Heart left ventricle (tissue), 16 donors: Measurements from ENCODE around the gene CCL4. TPM values are rescaled to one million over a fixed set of nuclear protein-coding genes. Genes with fewer than 3 reads are reported as not detected.

ENCODE experiments used
- ATAC-seq, 4 donors: fragments of 200-7000 bp; cut with Tn5 transposase; one replicate each; pipeline ENCODE4 v1.9.1; 2020 to 2022; ENCODE audit warnings: moderate library complexity in 4 of 4, mild to moderate bottlenecking in 3 of 4, moderate number of reproducible peaks in 1 of 4
- DNase-seq, 5 donors: peaks; one replicate each; pipeline ENCODE4 v3.0.0-alpha.2; 2020
- H3K27ac ChIP-seq, 12 donors: fragments of 200-600 bp; sonication (generic) in 4 of 12; one replicate each; pipeline versions ENCODE4 v1.5.0 to v1.8.0; 2016 to 2022; ENCODE audit warnings: mild to moderate bottlenecking in 2 of 12
- H3K27me3 ChIP-seq, 9 donors: fragments of 200-600 bp; sonication (generic) in 2 of 9; one replicate each; pipeline versions ENCODE4 v1.5.1 to v1.8.0; 2016 to 2022; ENCODE audit warnings: mild to moderate bottlenecking in 3 of 9
- H3K36me3 ChIP-seq, 9 donors: fragments of 200-600 bp; sonication (generic) in 2 of 9; one replicate each; pipeline versions ENCODE4 v1.5.0 to v1.8.0; 2018 to 2022; ENCODE audit warnings: mild to moderate bottlenecking in 2 of 9
- H3K4me1 ChIP-seq, 12 donors: fragments of 200-600 bp; sonication (generic) in 4 of 12; one replicate each; pipeline versions ENCODE4 v1.5.0 to v1.8.0; 2016 to 2022; ENCODE audit warnings: mild to moderate bottlenecking in 3 of 12
- H3K4me3 ChIP-seq, 12 donors: fragments of 200-600 bp; sonication (generic) in 4 of 12; one replicate each; pipeline versions ENCODE4 v1.5.0 to v1.8.0; 2017 to 2022; ENCODE audit warnings: mild to moderate bottlenecking in 9 of 12, moderate library complexity in 4 of 12
- H3K9me3 ChIP-seq, 12 donors: fragments of 200-600 bp; sonication (generic) in 4 of 12; one replicate each; pipeline versions ENCODE4 v1.5.0 to v1.8.0; 2016 to 2022; ENCODE audit warnings: mild to moderate bottlenecking in 1 of 12
- POLR2A ChIP-seq, 2 donors: fragments of 450-650 bp; IDR thresholded peaks; one replicate each; pipeline ENCODE4 v1.6.1; 2017; ENCODE audit warnings: antibody characterized with exemption in 2 of 2, mild to moderate bottlenecking in 2 of 2, moderate library complexity in 2 of 2
- WGBS, 4 donors: extraction: QIAGEN DNeasy Blood & Tissue Kit in 2 of 4; methylation state at CpG; one replicate each; pipeline versions ENCODE4 v1.1.5 to v1.1.7; 2013 to 2018; 5-methylcytosine and 5-hydroxymethylcytosine counted together
- intact Hi-C, 10 donors: fragments of 100-400 bp; cut with DNase I; formaldehyde crosslinking; loops; one replicate each; pipeline versions ENCODE4 v1.11.1 to v1.14.2; 2022
- polyA plus RNA-seq, 2 donors: library from polyadenylated mRNA; stranded (reverse); fragments of 200-250 nt; gene quantifications; one replicate each; pipeline ENCODE4 v1.2.3, GENCODE V29; 2013
- total RNA-seq, 9 donors: library from RNA; depleted of rRNA in 2 of 9; stranded (reverse); fragments of >200 nt in 2 of 9; fragmentation: NEBNext Ultra II Directional in 3 of 9; extraction: Animal tissue kit (Norgen Biotek cat#: 25700) in 3 of 9; gene quantifications; one replicate each; pipeline versions ENCODE4 v1.1.0 to v1.2.4, GENCODE V29; 2016 to 2023
- TF ChIP-seq, protein P1 (sequence below), 12 donors: fragments of 200-600 bp; sonication (generic) in 4 of 12; IDR thresholded peaks; one replicate each; pipeline versions ENCODE4 v1.5.0 to v1.8.0; 2018 to 2022; ENCODE audit warnings: antibody characterized with exemption in 12 of 12, mild to moderate bottlenecking in 5 of 12
- donor health status: ischemic (EF 13 %, LVEDD 7.1; RV severe dilation, severe dysfunction).
- donor health status: healthy with polysubstance abuse.
- donor health status: DM: no; HTN: yes; CAD: no.
- donor health status: DM: no; HTN: no; CAD: no.
- donor health status: ischemic (EF 25% LVEDD 6.9; RV normal size, moderate dysfunction).
- donor health status: ischemic (EF 25% LVEDD 5.7; RV mildly dilated, moderate dysfunction).
- donor health status: healthy.
- donor health status: DM: yes; HTN: yes; CAD: no.
- donor health status: ischemic (EF 35%, LVEDD 5.7; RV mildly dilated, moderate dysfunction).
- donor health status: nonischemic (EF 11% LVEDD 7.7; RV severe dilation, severe dysfunction).
- donor health status: DM: yes; HTN: yes; CAD: no.
- donor health status: PGD.
- donor health status: ischemic (EF 29% LVEDD 5.4; RV normal size, mild dysfunction).
- donor health status: nonischemic (EF 23%, LVEDD 6.1; RV moderate dilation, normal function).

The CCL4 gene
- total and polyA plus RNA-seq, 11 donors = 0.29 to 23.9 (median 1.1) TPM; not detected in 3

DNA sequence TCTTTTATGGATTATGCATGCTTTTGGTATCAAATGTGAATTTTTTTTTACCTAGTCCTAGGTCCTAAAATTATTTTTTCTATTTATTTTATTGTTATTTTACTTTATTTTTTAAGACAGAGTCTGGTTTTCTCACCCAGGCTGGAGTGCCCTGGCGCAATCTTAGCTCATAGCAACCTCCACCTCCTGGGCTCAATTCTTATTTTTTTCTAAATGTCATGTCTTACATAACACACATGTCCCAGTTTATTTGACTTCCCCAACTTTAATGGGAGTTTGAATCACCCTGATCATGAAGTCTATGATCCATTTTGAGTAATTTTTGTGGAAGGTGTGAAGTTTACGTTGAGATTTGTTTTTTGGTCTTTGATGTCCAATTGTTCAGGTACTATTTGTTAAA lies 42.8 kb upstream of the CCL4 start:
- intact Hi-C loops = no loop called here
- WGBS, 4 donors = 89 to 94% (median 91%) methylated on average over 2 of the region's 2 CpGs
- H3K27me3 ChIP-seq = no peaks in the 10 kb centered on the region
- ATAC-seq (no peak), DNase-seq (no peak)
- peaks cover 0 to 9% (median 0%) of the 10 kb centered on the region in 12 donors for H3K4me1 ChIP-seq
- H3K9me3 ChIP-seq = no peaks in the 10 kb centered on the region
- no peak overlapping the region for H3K4me3 ChIP-seq
- H3K36me3 ChIP-seq = no peaks in the 10 kb centered on the region
- TF ChIP-seq POLR2A (IDR thresholded peaks at IDR 0.05) = no peak
- TF ChIP-seq, protein P1, sequence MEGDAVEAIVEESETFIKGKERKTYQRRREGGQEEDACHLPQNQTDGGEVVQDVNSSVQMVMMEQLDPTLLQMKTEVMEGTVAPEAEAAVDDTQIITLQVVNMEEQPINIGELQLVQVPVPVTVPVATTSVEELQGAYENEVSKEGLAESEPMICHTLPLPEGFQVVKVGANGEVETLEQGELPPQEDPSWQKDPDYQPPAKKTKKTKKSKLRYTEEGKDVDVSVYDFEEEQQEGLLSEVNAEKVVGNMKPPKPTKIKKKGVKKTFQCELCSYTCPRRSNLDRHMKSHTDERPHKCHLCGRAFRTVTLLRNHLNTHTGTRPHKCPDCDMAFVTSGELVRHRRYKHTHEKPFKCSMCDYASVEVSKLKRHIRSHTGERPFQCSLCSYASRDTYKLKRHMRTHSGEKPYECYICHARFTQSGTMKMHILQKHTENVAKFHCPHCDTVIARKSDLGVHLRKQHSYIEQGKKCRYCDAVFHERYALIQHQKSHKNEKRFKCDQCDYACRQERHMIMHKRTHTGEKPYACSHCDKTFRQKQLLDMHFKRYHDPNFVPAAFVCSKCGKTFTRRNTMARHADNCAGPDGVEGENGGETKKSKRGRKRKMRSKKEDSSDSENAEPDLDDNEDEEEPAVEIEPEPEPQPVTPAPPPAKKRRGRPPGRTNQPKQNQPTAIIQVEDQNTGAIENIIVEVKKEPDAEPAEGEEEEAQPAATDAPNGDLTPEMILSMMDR (IDR thresholded peaks at IDR 0.05) = no peak
- H3K27ac ChIP-seq = no peak overlapping the region

DNA sequence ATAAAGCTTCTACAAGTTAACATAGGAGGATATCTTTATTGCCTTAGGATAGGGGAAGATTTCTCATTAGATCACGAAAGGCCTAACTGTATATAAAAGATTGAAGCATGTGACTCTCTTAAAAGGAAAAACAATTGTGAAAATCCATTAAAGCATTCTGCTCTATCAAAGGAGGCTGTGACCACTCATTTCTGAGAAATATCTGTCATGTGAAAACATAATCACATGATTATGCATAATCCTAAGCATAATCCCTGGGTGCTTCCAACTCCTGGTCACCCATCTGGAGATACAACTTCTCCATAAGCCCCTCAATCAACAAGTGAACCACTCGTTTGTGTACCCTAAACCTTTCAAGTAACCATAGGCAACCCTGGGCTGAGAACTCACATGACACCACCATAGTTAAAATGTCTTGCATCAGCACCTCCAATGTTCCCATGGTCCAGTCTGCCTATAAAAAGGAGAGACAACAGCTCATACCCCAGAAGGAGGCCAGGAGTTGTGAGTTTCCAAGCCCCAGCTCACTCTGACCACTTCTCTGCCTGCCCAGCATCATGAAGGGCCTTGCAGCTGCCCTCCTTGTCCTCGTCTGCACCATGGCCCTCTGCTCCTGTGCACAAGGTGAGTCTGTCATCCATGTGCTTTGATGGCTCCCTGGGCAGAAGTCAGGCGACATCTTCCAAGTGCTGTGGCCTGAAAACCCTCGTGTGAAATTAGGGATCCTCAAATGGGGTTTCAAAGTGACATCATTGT lies 39.7 kb upstream of the CCL4 start, which contains the start of gene CCL18:
CCL18 (plus strand) TSS at position 487 of the 756 bp plus-strand sequence; CDS start at position 558, 71 bp downstream.
- 72 to 77% (median 74%) methylated on average over 5 of the region's 5 CpGs for WGBS, 4 donors

DNA sequence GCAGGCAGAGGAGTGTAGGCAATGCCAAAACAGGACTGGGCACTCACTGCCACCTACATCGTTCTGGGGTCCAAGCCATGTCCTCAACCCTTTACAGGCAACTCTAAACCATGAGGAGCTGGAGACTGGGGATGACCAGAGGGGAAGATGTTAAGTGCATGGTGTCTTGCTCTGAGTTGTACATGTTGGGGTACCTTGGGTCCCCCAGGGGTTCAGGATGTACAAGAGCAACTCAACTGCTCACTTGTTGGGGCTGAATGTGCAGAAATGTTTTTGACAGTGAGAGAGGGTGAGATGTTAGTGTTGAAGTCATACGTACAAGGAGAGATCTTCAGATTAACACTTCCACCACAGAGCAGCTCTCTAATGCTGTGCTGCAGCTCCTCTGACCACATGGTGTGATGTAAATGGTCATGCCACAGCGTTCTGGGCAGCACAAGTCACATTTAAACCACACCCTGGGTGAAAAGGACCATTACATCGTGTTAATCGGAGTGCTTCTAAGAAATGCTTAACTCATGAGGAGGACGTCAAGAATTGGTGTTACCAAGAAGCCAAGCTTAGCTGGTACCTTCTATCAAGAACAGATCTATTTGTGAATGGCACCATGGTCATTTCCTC lies 37.2 kb upstream of the CCL4 start:
- H3K4me1 ChIP-seq = no peaks in the 10 kb centered on the region
- H3K36me3 ChIP-seq = no peaks in the 10 kb centered on the region
- ATAC-seq (peak in 2 of 4 donors; percentile 27 to 62), DNase-seq (no peak)
- intact Hi-C loops = no loop called here
- H3K27ac ChIP-seq = peak overlapping the region in 2 of 12 donors; percentile 22 to 67
- TF ChIP-seq, protein P1 (IDR thresholded peaks at IDR 0.05) = no peak
- TF ChIP-seq POLR2A (IDR thresholded peaks at IDR 0.05) = no peak
- 80 to 88% (median 88%) methylated on average over 6 of the region's 6 CpGs for WGBS, 4 donors
- no peaks in the 10 kb centered on the region for H3K27me3 ChIP-seq
- H3K9me3 ChIP-seq = no peaks in the 10 kb centered on the region
- H3K4me3 ChIP-seq = no peak overlapping the region

More for the DNA sequence above, 39.7 kb upstream of the CCL4 start, which contains the start of gene CCL18:
- H3K9me3 ChIP-seq = no peaks in the 10 kb centered on the region
- no peaks in the 10 kb centered on the region for H3K36me3 ChIP-seq
- H3K27ac ChIP-seq = no peak within 1 kb of the TSS
- intact Hi-C loops = no loop called here
- H3K4me3 ChIP-seq = no peak within 1 kb of the TSS
- H3K4me1 ChIP-seq = no peaks in the 10 kb centered on the region
- DNase-seq (no peak), ATAC-seq (no peak)
- no peaks in the 10 kb centered on the region for H3K27me3 ChIP-seq
- TF ChIP-seq, protein P1 (IDR thresholded peaks at IDR 0.05) = no peak
- TF ChIP-seq POLR2A (IDR thresholded peaks at IDR 0.05) = no peak

DNA sequence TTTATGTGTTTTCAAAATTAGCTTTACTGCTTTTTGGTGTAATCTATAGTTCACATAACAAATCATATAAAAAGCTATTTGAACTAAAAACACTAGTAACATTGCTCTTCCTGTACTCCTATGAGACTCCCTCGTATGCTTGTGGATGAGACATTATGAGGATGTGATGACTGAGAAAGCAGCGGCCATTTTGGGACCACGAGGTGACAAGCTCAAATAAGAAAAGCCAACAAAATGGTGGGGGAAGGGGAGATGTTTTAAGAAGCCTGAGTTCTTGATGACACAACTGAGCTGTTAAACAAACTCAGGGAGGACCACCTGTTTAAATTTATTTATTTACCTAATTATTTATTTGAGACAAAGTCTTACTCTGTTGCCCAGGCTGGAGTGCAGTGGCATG lies 35.1 kb upstream of the CCL4 start:
- WGBS, 4 donors = 73 to 78% (median 76%) methylated on average over 3 of the region's 3 CpGs
- TF ChIP-seq, protein P1 (IDR thresholded peaks at IDR 0.05) = no peak
- no peak for TF ChIP-seq POLR2A (IDR thresholded peaks at IDR 0.05)
- ATAC-seq (no peak), DNase-seq (no peak)
- Histone ChIP-seq H3K9me3 (no peaks in the 10 kb centered on the region), H3K36me3 (no peaks in the 10 kb centered on the region), H3K27ac (peak overlapping the region in 1 of 12 donors; percentile 1), H3K27me3 (peaks cover 0 to 3% (median 0%) of the 10 kb centered on the region in 9 donors), H3K4me3 (no peak overlapping the region), H3K4me1 (no peaks in the 10 kb centered on the region)
- intact Hi-C loops = no loop called here
